Ammon's horn (tissue), 1 donor: Measurements from ENCODE around the gene TRIM33.

Experiments used
- DNase-seq: peaks from one replicate; pipeline ENCODE4 v3.0.0-alpha.2; 2016; ENCODE audit warnings: low spot score

Gene TRIM33

DNA sequence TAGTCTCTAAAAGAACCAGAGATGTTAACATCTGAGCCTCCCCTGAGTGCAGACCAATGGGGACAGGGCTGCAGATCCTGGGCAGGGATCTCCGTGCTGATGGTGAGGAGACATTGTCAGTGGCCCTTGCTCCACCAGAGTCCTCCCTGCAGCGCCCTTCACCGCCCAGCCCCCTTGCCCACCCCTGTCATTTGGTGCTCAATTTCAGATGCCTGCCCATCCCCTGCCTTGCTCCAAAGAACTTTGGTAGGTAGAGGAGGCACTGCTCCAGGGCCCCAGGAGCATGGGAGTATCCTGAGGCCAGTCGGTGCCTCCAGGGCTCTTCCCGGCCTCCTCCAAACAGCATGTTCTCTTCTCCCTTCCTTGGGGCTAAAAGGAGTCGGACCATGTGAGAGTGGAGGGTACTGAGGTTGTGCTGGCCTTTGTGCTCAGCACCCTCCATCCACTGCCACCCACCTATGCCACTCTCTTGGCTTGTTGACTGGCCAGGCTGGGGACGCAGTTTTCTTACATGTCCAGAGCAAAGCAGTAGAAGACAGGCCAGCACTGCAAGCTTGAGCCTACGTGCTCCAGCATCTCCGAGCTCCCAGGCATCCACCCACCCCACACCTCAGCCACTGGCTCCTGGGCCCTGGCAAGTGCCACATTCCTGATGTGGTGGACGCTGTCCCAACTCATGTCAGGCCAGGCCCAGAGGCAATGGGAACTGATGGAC, 160.1 kb downstream of the TRIM33 start:
- no peak for DNase-seq

GRCh38 chr1:114349891-114350605, 161.0 kb downstream of the TRIM33 start:
- no peak for DNase-seq

DNA sequence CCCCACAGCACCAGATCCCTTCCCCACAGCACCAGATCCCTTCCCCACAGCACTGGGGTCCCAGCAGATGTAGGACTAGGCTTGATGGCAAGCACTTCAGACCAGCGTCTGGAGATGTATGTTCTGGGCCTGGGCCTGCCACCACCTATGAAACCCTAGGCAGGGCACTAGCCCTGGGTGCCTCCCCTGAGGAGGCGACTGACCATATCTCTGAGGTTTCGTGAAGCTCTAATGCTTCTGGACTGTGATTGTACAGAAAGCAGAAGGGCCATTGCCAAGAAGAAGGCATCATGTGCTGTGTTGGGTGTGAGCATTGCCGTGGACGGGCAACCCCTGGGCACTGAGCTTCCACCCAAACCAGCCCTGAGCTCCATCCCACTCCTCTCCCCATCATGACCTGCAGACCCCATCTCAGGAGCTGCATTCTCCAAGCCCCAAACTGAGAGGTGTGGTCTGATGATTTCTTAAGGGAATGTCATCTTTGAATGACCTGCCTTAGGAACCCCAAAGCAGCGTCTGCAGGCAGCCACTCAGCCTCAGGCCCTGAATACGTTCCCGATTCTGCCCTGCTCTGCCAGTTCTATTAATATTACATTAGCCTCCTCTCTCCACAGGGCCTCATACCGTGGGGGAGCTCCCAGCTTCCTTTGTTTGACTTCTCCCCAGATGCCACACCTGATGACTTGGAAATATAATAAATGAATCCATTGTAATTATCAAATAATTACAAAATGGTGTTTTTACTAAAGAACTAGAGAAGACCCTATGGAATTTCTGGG, 163.4 kb downstream of the TRIM33 start:
- no peak for DNase-seq

GRCh38 chr1:114346480-114347029, 164.4 kb downstream of the TRIM33 start:
- peak; percentile 97 for DNase-seq

DNA sequence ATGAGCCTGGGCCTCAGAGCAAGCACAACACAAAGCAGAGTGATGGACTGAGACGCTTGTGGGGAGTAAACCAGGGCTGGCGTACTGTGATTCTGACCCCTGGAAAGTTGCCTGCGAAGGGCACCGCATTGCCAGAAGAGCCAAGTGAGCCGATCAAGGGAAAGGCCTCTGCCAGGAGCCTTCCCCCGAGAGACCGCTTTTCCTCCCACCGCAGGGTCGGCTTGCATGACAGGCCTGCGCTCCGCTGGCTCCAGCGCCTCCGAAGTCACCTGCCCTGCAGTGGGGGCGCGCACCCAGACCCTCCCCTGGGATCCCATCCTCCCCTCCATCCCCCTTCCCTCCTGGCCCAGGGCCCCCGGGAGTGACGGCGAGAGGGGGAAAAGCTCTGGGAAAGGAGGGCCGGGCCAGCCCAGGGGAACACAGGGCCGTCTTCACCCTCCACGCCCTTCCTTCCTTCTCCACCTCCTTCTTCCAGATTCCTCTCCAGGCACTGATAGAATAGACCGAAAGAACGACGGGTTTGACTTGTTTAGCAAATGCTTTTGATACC, 165.0 kb downstream of the TRIM33 start:
- DNase-seq: peak; percentile 24

GRCh38 chr1:114344656-114345055, 166.3 kb downstream of the TRIM33 start:
- DNase-seq: no peak
